Measurements from ENCODE around the gene LDB2. TPM values are rescaled to one million over a fixed set of nuclear protein-coding genes. Genes with fewer than 3 reads are reported as not detected.

Gene LDB2
- total and polyA plus RNA-seq, 2 donors (not counting 3 experiments of a cell fraction or from before 2014, with no cell fraction given), result 127 to 223 TPM

- H3K79me2 ChIP-seq (ENCODE audit: control insufficient read depth, insufficient read depth, low read length), result no peaks in the 10 kb centered on the region
- no TSS peak for BruUV-seq (replicated peaks)
- intact Hi-C loops (cut with micrococcal nuclease) (no loop called here), dilution Hi-C loops (cut with MboI; ENCODE audit: extremely low pct_ligation_motif_present, low sequenced_read_pairs) (no loop called here)
- no peak overlapping the region for H3K4me2 ChIP-seq (ENCODE audit: insufficient read depth, low read length)
- CTCF ChIA-PET, result no interaction called here
- DNase-seq (ENCODE audit: low read depth, low spot score) (no peak), FAIRE-seq (no peak)
- TF ChIP-seq CTCF (IDR thresholded peaks at IDR 0.05; ENCODE audit: extremely low read depth in 1 of 2, insufficient read depth in 1 of 2, low read depth in 1 of 2, low read length in 2 of 2) (no peak), MAX (IDR thresholded peaks at IDR 0.05; ENCODE audit: insufficient read depth, insufficient read length) (no peak), FOS (IDR thresholded peaks at IDR 0.05; ENCODE audit: borderline replicate concordance, insufficient read depth, low read length) (no peak), GATA2 (IDR thresholded peaks at IDR 0.05; ENCODE audit: insufficient read depth, insufficient read length, low read depth, low read length) (no peak), POLR2AphosphoS5 (IDR thresholded peaks at IDR 0.05; ENCODE audit: insufficient read depth, low read depth, low read length) (no peak), MYC (IDR thresholded peaks at IDR 0.05; ENCODE audit: low read depth, low read length) (no peak)
- no peak overlapping the region for H2AFZ ChIP-seq (ENCODE audit: low read depth, low read length)
- no peaks in the 10 kb centered on the region for H4K20me1 ChIP-seq (replicated peaks; ENCODE audit: control insufficient read depth, extremely low read depth, insufficient read depth, low read length)
- no peaks in the 10 kb centered on the region for H3K9me1 ChIP-seq (replicated peaks; ENCODE audit: control insufficient read depth, extremely low read depth, insufficient read depth, low read length)
- no peak overlapping the region for H3K27ac ChIP-seq (ENCODE audit: insufficient read depth, low read depth, low read length)
- peaks cover 3% of the 10 kb centered on the region for H3K4me1 ChIP-seq (ENCODE audit: control insufficient read depth, extremely low read depth, insufficient read depth, low read length)
- H3K9me3 ChIP-seq (replicated peaks; ENCODE audit: control insufficient read depth, insufficient read depth, low read length), result no peaks in the 10 kb centered on the region
- no peak overlapping the region for H3K9ac ChIP-seq (replicated peaks; ENCODE audit: extremely low read depth, insufficient read depth, low read length)
- H3K27me3 ChIP-seq (ENCODE audit: control insufficient read depth in 2 of 2, insufficient read depth in 2 of 2, low read length in 2 of 2), result no peaks in the 10 kb centered on the region
- H3K4me3 ChIP-seq (replicated peaks in 1 of 3; ENCODE audit: insufficient read depth in 1 of 3, low read depth in 1 of 3, low read length in 3 of 3), result no peak overlapping the region
- peaks cover 0 to 10% of the 10 kb centered on the region in 2 experiments for H3K36me3 ChIP-seq (ENCODE audit: control insufficient read depth in 2 of 2, extremely low read depth in 1 of 2, insufficient read depth in 2 of 2, low read length in 2 of 2)
- POLR2A ChIA-PET, result no interaction called here
Measured at GRCh38 chr4:16590797-16591196, 307.6 kb downstream of the LDB2 start.
